22Rv1 (cell line): ENCODE results near the gene FHIT.

Experiments
- H3K27ac ChIP-seq: fragments of 450-650 bp; 2 replicates; pipeline ENCODE4 v1.5.1; 2017
- CTCF ChIP-seq: fragments of 450-650 bp; IDR thresholded peaks from 2 replicates; pipeline ENCODE4 v1.5.1; 2017; ENCODE audit warnings: mild to moderate bottlenecking
- ZFX ChIP-seq: fragments of 450-650 bp; IDR thresholded peaks from 2 replicates; pipeline ENCODE4 v1.6.1; 2017; ENCODE audit warnings: antibody characterized with exemption, borderline replicate concordance

FHIT gene

GRCh38 chr3:60728006-60728405 lies 523.2 kb downstream of the FHIT start:
- H3K27ac ChIP-seq = no peak overlapping the region
- TF ChIP-seq ZFX (no peak), CTCF (no peak)

GRCh38 chr3:60720736-60721135 lies 530.5 kb downstream of the FHIT start:
- TF ChIP-seq CTCF (no peak), ZFX (no peak)
- no peak overlapping the region for H3K27ac ChIP-seq

- no peak overlapping the region for H3K27ac ChIP-seq
- no peak for TF ChIP-seq ZFX
- TF ChIP-seq CTCF = no peak
Measured at GRCh38 chr3:60716573-60716972, 534.7 kb downstream of the FHIT start.

GRCh38 chr3:60708191-60708975 lies 542.9 kb downstream of the FHIT start:
- TF ChIP-seq ZFX (no peak), CTCF (no peak)
- no peak overlapping the region for H3K27ac ChIP-seq

- TF ChIP-seq CTCF (no peak), ZFX (no peak)
- no peak overlapping the region for H3K27ac ChIP-seq
Measured at GRCh38 chr3:60707452-60708020, 543.7 kb downstream of the FHIT start.

- no peak for TF ChIP-seq CTCF
- H3K27ac ChIP-seq = no peak overlapping the region
Measured at GRCh38 chr3:60703956-60704736, 547.1 kb downstream of the FHIT start.

GRCh38 chr3:60703008-60703407 lies 548.2 kb downstream of the FHIT start:
- TF ChIP-seq ZFX (no peak), CTCF (no peak)
- no peak overlapping the region for H3K27ac ChIP-seq
